ENCODE results near the gene DLG1. TPM values are rescaled to one million over a fixed set of nuclear protein-coding genes. Genes with fewer than 3 reads are reported as not detected.

DLG1 gene
- total and polyA plus RNA-seq, 4 donors = 12.7 to 51.2 (median 22.3) TPM

DNA sequence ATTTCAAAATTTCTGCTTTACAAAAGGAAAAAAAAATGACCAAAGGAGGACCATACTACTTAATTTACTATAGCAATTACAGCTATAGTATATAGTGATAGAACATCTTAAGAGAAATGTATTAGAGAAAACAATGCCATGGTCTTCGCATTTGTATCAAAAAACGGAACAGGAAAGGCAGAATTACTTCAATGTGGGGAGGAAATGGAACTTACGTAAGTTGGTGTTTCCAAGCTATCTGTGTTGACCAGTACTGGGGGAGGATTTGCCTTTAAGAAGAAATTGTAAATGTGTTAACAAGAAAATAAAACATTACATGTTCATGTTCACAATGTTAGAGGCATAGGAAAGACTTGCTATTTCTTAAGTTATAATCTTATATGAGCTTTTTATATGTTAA is 148.9 kb downstream of the DLG1 start (continued):
- TF ChIP-seq ATF3 (IDR thresholded peaks at IDR 0.05) = no peak
- no peak for TF ChIP-seq HNF4G (IDR thresholded peaks at IDR 0.05)
- no peak for TF ChIP-seq FOXA2 (IDR thresholded peaks at IDR 0.05)
- TF ChIP-seq, protein P1, sequence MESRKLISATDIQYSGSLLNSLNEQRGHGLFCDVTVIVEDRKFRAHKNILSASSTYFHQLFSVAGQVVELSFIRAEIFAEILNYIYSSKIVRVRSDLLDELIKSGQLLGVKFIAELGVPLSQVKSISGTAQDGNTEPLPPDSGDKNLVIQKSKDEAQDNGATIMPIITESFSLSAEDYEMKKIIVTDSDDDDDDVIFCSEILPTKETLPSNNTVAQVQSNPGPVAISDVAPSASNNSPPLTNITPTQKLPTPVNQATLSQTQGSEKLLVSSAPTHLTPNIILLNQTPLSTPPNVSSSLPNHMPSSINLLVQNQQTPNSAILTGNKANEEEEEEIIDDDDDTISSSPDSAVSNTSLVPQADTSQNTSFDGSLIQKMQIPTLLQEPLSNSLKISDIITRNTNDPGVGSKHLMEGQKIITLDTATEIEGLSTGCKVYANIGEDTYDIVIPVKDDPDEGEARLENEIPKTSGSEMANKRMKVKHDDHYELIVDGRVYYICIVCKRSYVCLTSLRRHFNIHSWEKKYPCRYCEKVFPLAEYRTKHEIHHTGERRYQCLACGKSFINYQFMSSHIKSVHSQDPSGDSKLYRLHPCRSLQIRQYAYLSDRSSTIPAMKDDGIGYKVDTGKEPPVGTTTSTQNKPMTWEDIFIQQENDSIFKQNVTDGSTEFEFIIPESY (IDR thresholded peaks at IDR 0.05) = no peak

- no peaks in the 10 kb centered on the region for H3K27me3 ChIP-seq (ENCODE audit: control insufficient read depth in 4 of 4, insufficient read depth in 4 of 4, low read length in 3 of 4)
- H3K9me3 ChIP-seq (ENCODE audit: control insufficient read depth in 4 of 4, low read length in 3 of 4) = no peaks in the 10 kb centered on the region
- no peak overlapping the region for H3K4me3 ChIP-seq (ENCODE audit: low read depth in 1 of 3, low read length in 3 of 3)
- no peak overlapping the region for H3K27ac ChIP-seq (ENCODE audit: low read depth in 1 of 2, low read length in 2 of 2)
- peaks cover 0 to 3% (median 0%) of the 10 kb centered on the region in 4 donors for H3K4me1 ChIP-seq (ENCODE audit: control insufficient read depth in 4 of 4, insufficient read depth in 4 of 4, low read length in 3 of 4)
- TF ChIP-seq EGR1 (IDR thresholded peaks at IDR 0.05; ENCODE audit: low read depth in 2 of 2) (no peak), FOXA1 (IDR thresholded peaks at IDR 0.05) (no peak), JUND (IDR thresholded peaks at IDR 0.05) (no peak), SP1 (IDR thresholded peaks at IDR 0.05) (no peak), ATF3 (IDR thresholded peaks at IDR 0.05) (no peak), FOXA2 (IDR thresholded peaks at IDR 0.05) (no peak), NR2F2 (IDR thresholded peaks at IDR 0.05) (no peak), GABPA (IDR thresholded peaks at IDR 0.05 in 1 of 2, conservative IDR thresholded peaks at IDR 0.05 in 1 of 2) (no peak), HNF4A (conservative IDR thresholded peaks at IDR 0.05) (no peak), YY1 (IDR thresholded peaks at IDR 0.05) (no peak), RAD21 (IDR thresholded peaks at IDR 0.05) (no peak), REST (IDR thresholded peaks at IDR 0.05) (no peak), HNF4G (IDR thresholded peaks at IDR 0.05) (no peak), CTCF (IDR thresholded peaks at IDR 0.05; ENCODE audit: low read depth, low read length, missing input control) (no peak), TAF1 (conservative IDR thresholded peaks at IDR 0.05) (no peak), RXRA (IDR thresholded peaks at IDR 0.05) (no peak)
- TF ChIP-seq, protein P1 (IDR thresholded peaks at IDR 0.05) = no peak
- TF ChIP-seq, protein P2, sequence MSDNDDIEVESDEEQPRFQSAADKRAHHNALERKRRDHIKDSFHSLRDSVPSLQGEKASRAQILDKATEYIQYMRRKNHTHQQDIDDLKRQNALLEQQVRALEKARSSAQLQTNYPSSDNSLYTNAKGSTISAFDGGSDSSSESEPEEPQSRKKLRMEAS (IDR thresholded peaks at IDR 0.05) = no peak
- no peak overlapping the region for H3K9ac ChIP-seq (ENCODE audit: low read depth in 1 of 2, low read length in 2 of 2)
- WGBS = 93% methylated on average over 1 of the region's 1 CpG
- DNase-seq (ENCODE audit: low spot score) = no peak
- peaks cover 0 to 11% (median 1%) of the 10 kb centered on the region in 4 donors for H3K36me3 ChIP-seq (ENCODE audit: control insufficient read depth in 4 of 4, insufficient read depth in 3 of 4, low read depth in 1 of 4, low read length in 3 of 4)
These were observed 154.2 kb downstream of the DLG1 start for GRCh38 chr3:197144188-197144587.

Measured in liver (tissue), 9 donors.